ENCODE measurements around the gene MMEL1.
"Not testable (repeated sequence)": the region's sequence is repeated elsewhere in the genome, so short reads cannot be mapped to it uniquely, and the experiment has no call there.

Gene MMEL1

GRCh38 chr1:2554621-2555387, 78.0 kb downstream of the MMEL1 start:
- no peak for DNase-seq

DNA sequence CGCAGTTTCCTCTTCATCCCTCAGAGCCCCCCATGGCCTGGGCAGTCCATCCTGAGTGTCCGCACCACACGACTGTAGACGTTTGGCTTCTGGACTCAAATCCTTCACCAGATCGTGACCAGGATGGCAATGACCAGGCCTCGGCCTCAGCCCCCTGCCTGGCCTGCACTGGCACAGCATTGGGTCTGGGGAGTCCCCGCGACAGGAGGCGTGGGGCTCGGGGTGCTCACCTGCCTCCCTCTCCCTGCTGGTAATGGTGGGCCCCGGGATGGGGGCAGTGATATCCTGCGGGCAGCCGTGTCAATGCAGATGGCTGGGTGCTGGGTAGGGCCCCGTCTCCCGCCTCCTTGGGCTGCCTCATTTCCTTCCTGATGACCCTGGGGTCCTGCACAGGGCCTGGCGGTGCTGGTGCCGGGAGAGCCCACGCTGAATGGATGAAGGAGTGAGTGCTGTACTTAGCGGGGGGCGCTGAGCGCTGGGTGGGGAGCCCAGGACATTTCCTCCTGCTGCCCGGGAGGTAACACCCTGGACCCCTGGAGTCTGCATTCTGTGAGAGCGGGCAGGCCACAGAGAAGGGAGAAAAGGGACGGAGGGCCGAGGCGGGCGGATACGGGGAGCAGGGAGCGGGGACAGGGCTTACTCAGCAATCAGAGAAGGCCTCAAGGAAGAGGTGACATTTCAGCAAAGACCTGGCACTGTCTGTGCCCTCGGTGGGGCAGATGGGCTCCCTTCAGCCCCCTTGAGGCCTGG, 78.8 kb downstream of the MMEL1 start:
- no peak for DNase-seq

DNA sequence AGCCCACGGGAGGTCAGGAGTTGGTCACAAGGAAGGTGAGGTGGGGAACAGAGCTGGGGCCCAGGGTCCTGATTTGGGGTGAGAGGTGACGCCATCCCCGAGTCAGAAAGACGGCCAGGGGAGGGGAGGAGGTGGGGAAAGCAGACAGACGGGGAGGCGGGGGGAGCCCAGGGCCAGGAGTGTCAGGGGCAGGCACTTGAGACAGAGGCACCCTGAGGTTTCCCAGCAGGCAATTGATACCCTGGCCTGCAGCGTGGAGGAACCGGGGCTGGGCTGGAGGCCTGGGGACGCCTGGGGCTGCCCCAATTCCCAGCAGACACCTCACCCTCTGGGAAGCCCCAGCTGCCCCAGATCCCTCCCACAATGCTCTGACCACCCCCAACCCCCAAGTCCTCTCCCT, 79.7 kb downstream of the MMEL1 start:
- DNase-seq = not testable (repeated sequence)

- no peak for DNase-seq
Observed at GRCh38 chr1:2552189-2552588, 80.6 kb downstream of the MMEL1 start.

GRCh38 chr1:2551544-2551943, 81.3 kb downstream of the MMEL1 start:
- not testable (repeated sequence) for DNase-seq

- DNase-seq = not testable (repeated sequence)
Observed at GRCh38 chr1:2550309-2550861, 82.4 kb downstream of the MMEL1 start.

DNA sequence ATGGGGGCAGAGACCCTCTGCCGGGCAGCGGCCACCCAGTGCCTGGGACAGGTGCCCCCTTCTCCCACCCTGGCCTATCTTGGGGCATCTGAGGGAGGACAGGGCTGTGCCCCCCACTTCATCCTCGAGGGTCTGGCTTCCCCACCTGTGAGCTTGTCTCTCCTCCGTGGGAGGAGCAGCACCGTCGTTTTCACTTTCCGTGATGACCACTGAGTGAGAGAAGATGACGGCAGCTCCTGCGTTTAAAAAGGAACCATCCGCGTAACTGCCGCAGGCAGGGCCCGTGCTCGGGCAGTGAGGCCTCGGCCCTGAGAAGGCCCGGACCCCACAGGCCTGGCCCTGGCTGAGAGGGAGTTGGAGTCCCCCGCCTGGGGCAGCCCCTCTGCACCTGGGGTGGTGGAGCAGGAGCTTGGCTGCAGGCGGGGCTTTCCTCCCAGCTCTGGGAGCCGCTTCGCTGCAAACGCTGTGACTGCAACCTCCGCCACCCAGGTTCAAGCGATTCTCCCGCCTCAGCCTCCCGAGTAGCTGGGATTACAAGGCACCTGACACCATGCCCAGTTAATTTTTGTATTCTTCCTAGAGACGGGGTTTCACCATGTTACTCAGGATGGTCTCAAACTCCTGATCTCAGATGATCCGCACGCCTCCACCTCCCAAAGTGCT, 83.3 kb downstream of the MMEL1 start:
- DNase-seq = not testable (repeated sequence)

DNA sequence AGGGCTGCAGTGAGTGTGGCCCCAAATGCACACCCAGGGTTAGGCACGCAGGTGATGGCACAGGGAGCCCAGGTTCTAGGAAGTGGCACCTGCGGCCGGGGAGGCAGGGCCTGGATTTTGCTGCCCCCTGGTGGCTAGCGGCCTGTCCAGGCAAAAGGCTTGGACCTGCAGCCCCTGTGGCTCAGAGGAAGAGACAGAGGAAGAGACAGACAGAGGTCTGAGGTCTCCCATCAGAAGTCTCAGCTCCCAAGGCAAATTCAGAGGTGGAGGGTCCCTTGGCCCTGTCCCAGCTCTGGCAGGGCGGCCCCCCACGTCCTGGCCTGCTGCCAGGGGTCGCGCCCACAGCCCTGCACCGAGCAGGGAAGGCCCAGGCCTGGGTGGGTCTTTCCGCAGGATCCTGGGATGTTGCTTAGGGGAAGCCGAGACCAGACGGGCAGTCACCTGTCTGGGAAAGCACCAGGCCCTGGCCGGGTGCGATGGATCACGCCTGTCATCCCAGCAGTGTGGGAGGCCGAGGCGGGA, 84.7 kb downstream of the MMEL1 start:
- DNase-seq = peak; percentile 43

DNA sequence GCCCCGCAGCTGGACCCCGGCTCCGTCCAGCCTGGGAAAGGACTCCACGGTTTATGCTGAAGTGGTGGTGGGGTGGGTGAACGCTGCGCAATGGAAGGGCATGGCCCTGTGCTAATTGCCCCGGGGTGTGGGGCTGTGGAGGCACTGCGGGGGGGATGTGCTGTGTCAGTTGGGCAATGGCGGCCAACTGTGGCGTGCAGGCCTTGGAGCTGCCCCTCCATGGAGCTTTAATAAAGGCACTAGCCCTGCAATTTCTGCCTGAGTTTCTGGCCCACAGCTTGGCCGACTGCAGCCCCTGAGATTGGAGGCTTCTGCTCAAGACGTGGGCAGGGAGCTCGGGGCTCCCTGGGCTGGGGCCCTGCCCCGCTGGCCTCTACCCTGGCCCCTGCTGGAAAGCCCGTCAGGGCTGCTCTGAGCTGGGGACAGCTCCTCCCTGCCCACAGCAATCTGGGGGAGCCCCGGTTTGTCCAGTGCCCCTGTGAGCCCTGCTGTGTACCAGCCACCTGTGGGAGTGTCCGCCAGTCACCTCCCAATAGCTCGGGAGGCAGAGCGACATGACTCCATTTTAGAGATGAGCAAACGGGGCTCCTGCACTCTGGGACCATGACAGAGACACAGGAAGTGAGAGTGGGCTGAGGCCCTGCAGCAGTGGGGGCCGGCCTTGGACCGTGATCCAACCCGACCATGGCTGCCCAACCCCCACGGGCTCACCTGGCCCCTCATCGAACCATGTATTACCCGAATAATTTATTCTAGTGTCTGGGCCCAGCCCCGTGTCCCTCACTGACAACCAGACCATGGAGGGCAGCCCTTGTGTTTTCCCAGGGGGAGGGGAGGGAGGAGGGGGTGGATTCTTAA, 85.4 kb downstream of the MMEL1 start:
- no peak for DNase-seq

- peak; percentile 46 for DNase-seq
Observed at GRCh38 chr1:2546515-2547209, 86.2 kb downstream of the MMEL1 start.

DNA sequence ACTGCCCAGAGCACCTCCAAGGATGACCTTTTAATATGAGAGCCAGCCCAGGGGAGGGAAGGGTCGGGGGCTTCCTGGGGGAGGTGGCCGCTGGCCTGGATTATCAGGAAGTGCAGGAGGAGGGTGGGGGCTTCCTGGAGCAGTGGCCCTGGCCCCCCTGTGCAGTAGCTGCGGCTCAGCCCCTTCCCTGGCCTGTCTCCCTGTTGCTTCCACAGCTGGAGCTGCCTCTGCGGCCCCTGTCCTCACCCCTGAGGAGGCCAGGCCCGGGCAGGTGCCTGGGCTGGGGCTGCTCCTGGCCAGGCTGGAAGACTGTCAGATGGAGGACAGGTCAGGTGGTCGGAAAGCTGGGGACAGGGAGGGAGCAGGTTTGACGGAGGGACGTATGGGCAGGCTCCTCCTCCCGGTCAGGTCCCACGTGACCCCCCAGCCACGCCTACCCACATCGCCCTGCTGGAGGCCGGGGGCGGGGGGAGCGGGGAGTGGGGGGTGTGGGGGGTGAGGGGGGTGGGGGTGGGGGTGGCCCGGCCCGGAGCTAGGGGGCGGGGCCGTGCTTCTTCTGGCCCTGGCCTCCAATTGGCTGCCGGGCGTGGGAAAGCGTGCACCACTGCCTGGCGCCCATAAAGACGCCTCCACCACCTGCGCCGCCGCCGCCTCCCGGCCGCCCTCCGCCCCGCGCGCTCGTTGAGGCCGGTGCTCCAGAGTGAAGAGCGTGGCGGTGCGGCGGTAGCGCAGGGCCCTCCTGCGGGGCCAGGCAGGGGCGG, 86.9 kb downstream of the MMEL1 start:
- DNase-seq = peak; percentile 33

- DNase-seq = no peak
Observed at GRCh38 chr1:2544875-2545640, 87.8 kb downstream of the MMEL1 start.

GRCh38 chr1:2544093-2544874, 88.5 kb downstream of the MMEL1 start:
- no peak for DNase-seq

GRCh38 chr1:2543543-2544092, 89.2 kb downstream of the MMEL1 start:
- DNase-seq = no peak

- no peak for DNase-seq
Observed at GRCh38 chr1:2542246-2542915, 90.4 kb downstream of the MMEL1 start.

DNA sequence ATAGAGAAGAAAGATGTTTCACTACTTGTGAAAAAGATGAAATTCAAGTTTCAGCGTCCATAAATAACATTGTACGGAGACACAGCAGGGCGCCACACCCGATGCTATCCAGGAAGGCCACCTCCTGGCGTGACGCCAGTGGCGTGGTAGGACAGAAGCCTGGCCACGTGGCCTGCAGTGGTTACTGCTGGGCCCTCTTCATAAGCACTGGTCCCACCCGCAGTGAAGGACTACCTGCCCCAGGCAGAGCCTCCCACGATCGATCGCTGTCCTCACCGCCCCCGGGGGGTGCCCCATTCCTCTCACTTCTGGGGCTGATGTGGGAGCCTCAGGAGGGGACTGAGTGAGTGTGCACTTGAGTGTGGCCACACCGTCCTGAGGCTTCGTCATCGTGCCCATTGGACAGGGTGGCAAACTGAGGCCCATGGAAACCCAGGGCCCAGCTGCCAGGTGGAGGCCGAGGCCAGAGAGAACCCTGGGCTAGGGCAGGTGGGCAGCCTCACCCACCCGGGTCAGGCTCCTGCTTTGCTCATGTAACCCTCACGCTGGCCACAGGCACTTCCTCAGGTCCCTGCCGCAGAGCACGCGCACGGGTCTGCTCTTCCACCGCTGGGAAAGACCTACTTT, 91.1 kb downstream of the MMEL1 start:
- no peak for DNase-seq

- DNase-seq = no peak
Observed at GRCh38 chr1:2540816-2541492, 91.9 kb downstream of the MMEL1 start.

All from NCI-H1417 treated with DMSO at 0.1 percent for 48 hours (cell line).